SK-N-SH (cell line): Measurements from ENCODE around the gene ST3GAL6.

ENCODE experiments used
- CTCF ChIP-seq: fragments of 200-600 bp; sonication (generic); IDR thresholded peaks from 2 replicates; pipeline ENCODE4 v1.6.1; 2017; ENCODE audit warnings: antibody characterized with exemption, mild to moderate bottlenecking, moderate library complexity
- IRF3 ChIP-seq: fragments of 150-350 bp; IDR thresholded peaks from 2 replicates; pipeline ENCODE4 v1.6.1; 2016; ENCODE audit warnings: mild to moderate bottlenecking, low read depth, low read length
- NFIC ChIP-seq: IDR thresholded peaks from 2 replicates; pipeline ENCODE4 v1.4.0; 2012; ENCODE audit warnings: borderline replicate concordance
- POLR2AphosphoS5 ChIP-seq: IDR thresholded peaks from 2 replicates; pipeline ENCODE4 v1.6.1; 2012; ENCODE audit warnings: low read depth, low read length
- RAD21 ChIP-seq: IDR thresholded peaks from 2 replicates; pipeline ENCODE4 v1.6.1; 2012; ENCODE audit warnings: mild to moderate bottlenecking, low read length
- REST ChIP-seq: IDR thresholded peaks from 2 replicates; pipeline ENCODE4 v1.6.1; 2012; ENCODE audit warnings: mild to moderate bottlenecking, low read depth, low read length, moderate library complexity
- RFX5 ChIP-seq: IDR thresholded peaks from 2 replicates; pipeline ENCODE4 v1.6.1; 2012; ENCODE audit warnings: mild to moderate bottlenecking, improper control_type of control experiment, low read length
- RXRA ChIP-seq: IDR thresholded peaks from 2 replicates; pipeline ENCODE4 v1.4.0; 2012; ENCODE audit warnings: low read depth, mild to moderate bottlenecking, borderline replicate concordance

DNA sequence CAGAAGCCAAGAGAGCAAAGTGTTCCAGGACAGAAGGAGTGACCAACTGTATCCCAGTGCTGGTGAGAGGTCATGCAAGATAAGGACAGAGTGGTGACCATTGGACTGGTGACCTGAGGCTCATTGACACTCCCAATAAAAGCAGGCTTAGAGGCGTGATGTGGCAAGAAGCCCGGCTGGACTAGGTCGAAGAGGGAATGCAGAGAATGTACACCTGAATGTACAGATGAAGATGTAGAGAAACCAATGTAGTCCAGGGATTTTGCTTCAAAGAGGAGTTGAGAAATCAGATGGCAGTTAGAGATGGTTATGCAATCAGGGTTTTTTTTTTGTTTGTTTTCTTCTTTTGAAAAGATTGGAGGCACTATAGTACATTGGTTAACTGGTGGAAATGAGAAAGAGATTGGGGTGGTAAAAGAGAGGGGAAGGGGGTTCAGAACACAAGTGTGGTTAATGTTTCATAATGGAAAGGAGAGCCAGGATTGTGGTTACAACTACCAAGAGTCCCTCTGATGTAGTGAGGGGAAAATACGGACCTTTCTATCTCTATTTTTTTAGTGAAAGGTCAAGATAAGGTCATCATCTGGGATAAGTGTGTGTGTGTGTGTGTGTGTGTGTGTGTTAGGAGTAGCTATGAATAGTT lies 23.3 kb downstream of the ST3GAL6 start:
- TF ChIP-seq CTCF (no peak), REST (no peak), IRF3 (no peak), RFX5 (no peak), POLR2AphosphoS5 (no peak), NFIC (no peak), RAD21 (no peak), RXRA (no peak)
